ENCODE measurements around the gene ANO5.

GRCh38 chr11:22151649-22152197 lies 41.2 kb upstream of the ANO5 start:
- TF ChIP-seq POLR2A (IDR thresholded peaks at IDR 0.05): no peak
- TF ChIP-seq CTCF (IDR thresholded peaks at IDR 0.05): no peak
